HG03175 (cell line): ENCODE results near the gene SLC22A17.

Experiments used
- ATAC-seq: cut with Tn5 transposase; IDR thresholded peaks from one replicate; pipeline ENCODE4 v1.9.1; 2021; ENCODE audit warnings: mild to moderate bottlenecking, moderate library complexity; ENCODE audit not compliant: unreplicated experiment

Gene SLC22A17

GRCh38 chr14:23364164-23365035 lies 11.7 kb upstream of the SLC22A17 start:
- ATAC-seq: no peak

- ATAC-seq: no peak
Observed at GRCh38 chr14:23362200-23362599, 9.5 kb upstream of the SLC22A17 start.

- ATAC-seq: no peak
Observed at GRCh38 chr14:23361763-23362162, 9.1 kb upstream of the SLC22A17 start.

- no peak for ATAC-seq
Observed at GRCh38 chr14:23361320-23361719, 8.6 kb upstream of the SLC22A17 start.

DNA sequence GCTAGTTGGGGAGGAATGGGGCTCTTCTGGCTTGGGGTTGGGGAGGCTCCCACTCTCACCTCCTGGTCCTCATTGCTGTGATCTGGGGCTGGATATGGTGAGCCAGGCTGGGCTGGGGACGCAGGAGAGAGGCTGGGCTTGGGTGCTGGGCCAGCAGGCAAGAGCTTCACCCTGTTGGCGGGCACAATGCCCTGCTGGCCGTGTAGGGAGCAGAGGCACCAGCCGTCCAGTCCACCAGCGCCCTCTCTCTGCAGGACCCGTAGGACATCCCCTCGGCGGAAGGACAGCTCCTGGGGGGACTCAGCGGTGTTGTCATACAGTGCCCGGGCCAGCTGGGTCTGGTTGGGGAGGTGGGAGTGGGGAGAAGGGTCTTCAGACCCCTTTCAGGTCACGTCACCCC lies 7.8 kb upstream of the SLC22A17 start:
- no peak for ATAC-seq

- no peak for ATAC-seq
Observed at GRCh38 chr14:23359722-23360447, 7.2 kb upstream of the SLC22A17 start.

DNA sequence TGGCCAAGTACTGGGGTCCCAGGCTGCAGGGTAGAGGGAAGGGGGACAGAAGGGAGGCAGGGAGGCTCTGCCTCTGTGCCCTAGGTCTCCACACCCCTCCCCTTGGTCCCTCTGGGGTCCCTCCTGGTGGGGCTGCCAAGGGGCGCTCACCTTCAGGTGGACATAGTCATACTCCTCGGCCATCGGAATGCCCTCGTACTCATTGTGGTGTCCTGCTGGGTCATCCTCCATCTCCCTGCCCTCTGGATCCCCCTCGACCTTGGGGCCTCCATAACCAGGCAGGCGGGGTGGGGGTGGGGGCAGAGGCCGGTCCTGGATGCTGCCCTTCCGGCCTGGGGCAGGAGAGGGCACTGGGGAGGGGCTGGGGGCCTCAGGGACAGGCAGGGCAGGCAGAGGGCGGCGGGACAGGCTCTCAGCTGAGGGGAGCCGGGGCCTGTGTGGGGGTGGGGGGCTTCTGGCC lies 6.5 kb upstream of the SLC22A17 start:
- ATAC-seq: no peak

- no peak for ATAC-seq
Observed at GRCh38 chr14:23358553-23359166, 6.0 kb upstream of the SLC22A17 start.

- no peak for ATAC-seq
Observed at GRCh38 chr14:23358042-23358441, 5.4 kb upstream of the SLC22A17 start.

GRCh38 chr14:23357261-23357660 lies 4.6 kb upstream of the SLC22A17 start:
- no peak for ATAC-seq

DNA sequence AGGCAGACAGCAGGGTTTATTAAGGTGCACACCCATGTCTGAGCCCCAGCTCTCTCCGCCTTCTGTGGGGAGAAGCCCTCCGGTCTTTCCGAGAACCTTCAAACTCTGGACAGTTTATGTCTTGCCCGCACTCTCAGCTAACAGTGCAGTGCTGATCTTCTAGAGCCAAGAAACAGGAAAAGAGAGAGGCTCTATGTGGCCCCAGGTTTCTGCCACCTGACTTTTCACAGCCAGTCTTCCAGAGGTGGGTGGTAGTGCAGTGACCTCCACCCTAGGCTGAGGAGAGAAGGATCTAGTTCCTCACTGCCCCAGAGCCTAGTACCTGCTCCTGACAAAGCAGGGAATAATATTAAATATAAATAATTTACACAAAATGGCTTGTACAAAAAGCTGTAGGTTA lies 4.0 kb upstream of the SLC22A17 start:
- ATAC-seq: no peak

- no peak for ATAC-seq
Observed at GRCh38 chr14:23355871-23356435, 3.3 kb upstream of the SLC22A17 start.

- no peak for ATAC-seq
Observed at GRCh38 chr14:23354990-23355389, 2.3 kb upstream of the SLC22A17 start.

DNA sequence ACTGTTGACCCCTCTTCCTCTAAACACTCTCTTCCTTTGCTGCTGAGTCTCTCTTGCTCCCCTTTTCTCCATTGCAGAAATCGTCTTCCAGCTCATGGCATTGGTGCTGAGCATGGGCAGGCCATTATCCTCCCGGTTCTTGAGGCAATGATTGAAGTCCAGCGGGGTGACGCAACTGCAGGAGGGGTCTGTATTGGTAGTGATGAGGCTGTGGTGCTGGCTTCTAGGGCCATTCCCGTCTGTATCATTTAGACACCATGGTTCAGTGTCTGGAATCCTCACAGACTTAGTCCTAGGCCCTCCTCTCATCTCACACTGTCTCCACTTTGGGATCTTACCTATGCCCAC lies 720 bp upstream of the SLC22A17 start:
- no peak for ATAC-seq

DNA sequence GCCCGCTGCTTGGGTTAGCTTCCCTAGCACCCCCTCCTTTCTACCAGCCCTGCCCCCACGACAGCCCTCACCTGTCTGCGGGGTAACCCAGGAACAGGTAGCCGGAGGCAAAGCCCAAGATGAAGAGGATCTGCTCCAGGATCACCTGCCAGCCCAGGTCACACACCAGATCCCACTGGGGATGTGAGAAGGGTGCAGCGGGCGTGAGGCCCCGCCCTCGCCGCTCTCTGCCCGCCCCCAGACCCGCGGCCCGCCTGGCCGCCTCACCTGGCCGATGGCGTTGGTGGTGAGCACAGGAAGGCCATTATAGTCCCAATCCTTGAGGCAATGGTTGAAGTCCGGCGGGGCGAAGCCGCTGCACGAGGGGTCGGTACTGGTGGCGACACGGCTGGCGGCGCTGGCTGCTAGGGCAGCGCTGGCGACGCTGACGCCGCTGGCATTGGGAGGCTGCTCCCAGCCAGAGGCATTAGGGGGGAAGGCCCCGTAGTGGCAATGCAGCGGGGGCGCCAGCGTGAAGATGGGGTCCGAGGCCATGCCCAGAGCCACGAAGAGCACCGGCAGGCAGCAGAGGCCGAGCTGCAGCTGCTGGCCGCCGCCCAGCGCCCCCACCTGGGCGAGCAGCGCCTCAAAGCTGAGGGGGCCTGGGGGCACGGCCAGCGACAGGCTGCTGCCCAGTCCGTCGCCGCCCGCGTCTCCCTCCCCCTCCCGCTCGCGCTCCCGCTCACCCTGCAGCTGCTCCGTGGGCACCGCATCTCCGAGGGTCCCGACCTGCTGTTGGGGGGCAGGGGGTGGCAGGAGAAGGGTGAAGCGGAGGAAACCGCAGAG lies 794 bp downstream of the SLC22A17 start:
- ATAC-seq: no peak

- ATAC-seq: no peak
Observed at GRCh38 chr14:23349156-23349845, 3.4 kb downstream of the SLC22A17 start.

GRCh38 chr14:23348297-23348655 lies 4.4 kb downstream of the SLC22A17 start:
- no peak for ATAC-seq

DNA sequence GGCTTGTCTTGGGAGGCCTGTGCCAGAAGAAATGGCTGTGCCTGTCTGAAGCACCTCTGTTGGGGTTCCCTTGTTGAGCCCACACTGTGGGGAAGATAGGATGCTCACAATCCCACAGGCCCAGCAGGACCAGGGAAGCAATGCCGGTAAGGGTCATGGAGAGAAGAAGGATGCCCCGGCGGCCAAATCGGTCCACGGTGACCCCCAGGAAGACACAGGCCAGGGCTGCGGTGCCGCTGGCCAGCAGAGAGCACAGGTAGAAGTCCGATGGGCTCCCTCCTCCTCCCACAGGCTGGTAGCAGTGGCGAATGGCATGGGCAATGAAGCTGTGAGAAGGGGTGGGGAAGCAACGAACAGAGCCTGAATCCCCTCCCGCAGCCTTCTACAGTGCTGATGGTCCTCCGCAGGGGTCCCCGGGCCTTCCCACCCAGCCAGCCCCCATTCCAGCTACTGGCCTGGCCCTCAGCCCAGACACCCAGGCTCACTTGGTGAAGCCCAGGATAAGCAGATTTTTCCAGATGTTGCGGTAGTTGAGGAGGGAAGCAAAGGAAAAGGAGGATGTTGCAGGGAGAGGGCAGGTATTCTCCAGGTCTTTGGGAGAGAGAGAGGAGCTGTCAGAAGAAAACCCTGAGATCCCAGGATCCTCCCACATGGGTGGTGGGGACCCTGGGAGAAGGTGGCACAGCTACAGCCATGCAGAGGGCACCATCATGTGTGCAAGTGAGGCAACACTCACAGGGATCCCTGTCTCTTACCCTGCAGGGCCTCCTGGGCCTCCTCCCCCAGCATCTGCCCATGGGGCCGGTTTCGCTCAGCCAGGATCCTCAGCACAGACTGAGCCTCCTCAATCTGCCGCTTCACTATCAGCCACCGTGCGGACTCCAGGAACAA lies 5.0 kb downstream of the SLC22A17 start:
- no peak for ATAC-seq
